ENCODE measurements around the gene PYCARD.
"Not testable (repeated sequence)": the region's sequence is repeated elsewhere in the genome, so short reads cannot be mapped to it uniquely, and the experiment has no call there.

Gene PYCARD

GRCh38 chr16:31214708-31215286 lies 12.2 kb upstream of the PYCARD start:
- DNase-seq, result peak; percentile 65

- DNase-seq, result peak; percentile 68
These were observed 11.5 kb upstream of the PYCARD start, which contains the start of gene TRIM72 for GRCh38 chr16:31213877-31214707. TRIM72 (plus strand) TSS chr16:31214119; CDS start chr16:31214739, 620 bp downstream.

- DNase-seq, result no peak
These were observed 10.8 kb upstream of the PYCARD start for GRCh38 chr16:31213342-31213741.

GRCh38 chr16:31206776-31207175 lies 4.2 kb upstream of the PYCARD start:
- no peak for DNase-seq

- no peak for DNase-seq
These were observed 2.5 kb upstream of the PYCARD start for GRCh38 chr16:31204871-31205666.

- peak; percentile 51 for DNase-seq
These were observed 762 bp downstream of the PYCARD start for GRCh38 chr16:31201582-31202413.

GRCh38 chr16:31200821-31201568 lies 1.6 kb downstream of the PYCARD start:
- DNase-seq, result peak; percentile 14

GRCh38 chr16:31200111-31200510 lies 2.4 kb downstream of the PYCARD start:
- DNase-seq, result not testable (repeated sequence)

GRCh38 chr16:31199430-31200041 lies 3.0 kb downstream of the PYCARD start:
- no peak for DNase-seq

- no peak for DNase-seq
These were observed 4.2 kb downstream of the PYCARD start for GRCh38 chr16:31198207-31198882.

- no peak for DNase-seq
These were observed 6.1 kb downstream of the PYCARD start for GRCh38 chr16:31196324-31197088.

GRCh38 chr16:31195861-31196260 lies 6.7 kb downstream of the PYCARD start:
- not testable (repeated sequence) for DNase-seq

- no peak for DNase-seq
These were observed 7.7 kb downstream of the PYCARD start for GRCh38 chr16:31194898-31195297.

GRCh38 chr16:31193874-31194273 lies 8.7 kb downstream of the PYCARD start:
- no peak for DNase-seq

- no peak for DNase-seq
These were observed 9.5 kb downstream of the PYCARD start for GRCh38 chr16:31192856-31193642.

- DNase-seq, result no peak
These were observed 10.7 kb downstream of the PYCARD start for GRCh38 chr16:31191697-31192428.

GRCh38 chr16:31190818-31191444 lies 11.6 kb downstream of the PYCARD start:
- DNase-seq, result no peak

GRCh38 chr16:31190061-31190460 lies 12.5 kb downstream of the PYCARD start:
- DNase-seq, result no peak
